Cardiac fibroblast (primary cell): ENCODE results near the gene IFNA10.
"Not testable (repeated sequence)": the region's sequence is repeated elsewhere in the genome, so short reads cannot be mapped to it uniquely, and the experiment has no call there.

Source experiments
- DNase-seq, 2 donors: peaks; one replicate each; pipeline versions ENCODE4 v3.0.0 to v3.0.0-alpha.2; 2010; ENCODE audit warnings: low read depth in 2 of 2
- H3K4me3 ChIP-seq, 2 donors: replicated peaks in 1 of 2; 1 replicate in 1 of 2; 2 replicates in 1 of 2; pipeline ENCODE4 v1.5.1; 2011; ENCODE audit warnings: low read depth in 2 of 2, low read length in 2 of 2, mild to moderate bottlenecking in 2 of 2, moderate library complexity in 1 of 2
- TF ChIP-seq, protein P1 (sequence below): IDR thresholded peaks from one replicate; pipeline ENCODE4 v1.5.1; 2011; ENCODE audit warnings: low read depth, mild to moderate bottlenecking, low read length, inconsistent platforms

The IFNA10 gene

GRCh38 chr9:21172156-21172555 lies 34.8 kb downstream of the IFNA10 start:
- no peak overlapping the region for H3K4me3 ChIP-seq
- DNase-seq = no peak
- TF ChIP-seq, protein P1, sequence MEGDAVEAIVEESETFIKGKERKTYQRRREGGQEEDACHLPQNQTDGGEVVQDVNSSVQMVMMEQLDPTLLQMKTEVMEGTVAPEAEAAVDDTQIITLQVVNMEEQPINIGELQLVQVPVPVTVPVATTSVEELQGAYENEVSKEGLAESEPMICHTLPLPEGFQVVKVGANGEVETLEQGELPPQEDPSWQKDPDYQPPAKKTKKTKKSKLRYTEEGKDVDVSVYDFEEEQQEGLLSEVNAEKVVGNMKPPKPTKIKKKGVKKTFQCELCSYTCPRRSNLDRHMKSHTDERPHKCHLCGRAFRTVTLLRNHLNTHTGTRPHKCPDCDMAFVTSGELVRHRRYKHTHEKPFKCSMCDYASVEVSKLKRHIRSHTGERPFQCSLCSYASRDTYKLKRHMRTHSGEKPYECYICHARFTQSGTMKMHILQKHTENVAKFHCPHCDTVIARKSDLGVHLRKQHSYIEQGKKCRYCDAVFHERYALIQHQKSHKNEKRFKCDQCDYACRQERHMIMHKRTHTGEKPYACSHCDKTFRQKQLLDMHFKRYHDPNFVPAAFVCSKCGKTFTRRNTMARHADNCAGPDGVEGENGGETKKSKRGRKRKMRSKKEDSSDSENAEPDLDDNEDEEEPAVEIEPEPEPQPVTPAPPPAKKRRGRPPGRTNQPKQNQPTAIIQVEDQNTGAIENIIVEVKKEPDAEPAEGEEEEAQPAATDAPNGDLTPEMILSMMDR = no peak

DNA sequence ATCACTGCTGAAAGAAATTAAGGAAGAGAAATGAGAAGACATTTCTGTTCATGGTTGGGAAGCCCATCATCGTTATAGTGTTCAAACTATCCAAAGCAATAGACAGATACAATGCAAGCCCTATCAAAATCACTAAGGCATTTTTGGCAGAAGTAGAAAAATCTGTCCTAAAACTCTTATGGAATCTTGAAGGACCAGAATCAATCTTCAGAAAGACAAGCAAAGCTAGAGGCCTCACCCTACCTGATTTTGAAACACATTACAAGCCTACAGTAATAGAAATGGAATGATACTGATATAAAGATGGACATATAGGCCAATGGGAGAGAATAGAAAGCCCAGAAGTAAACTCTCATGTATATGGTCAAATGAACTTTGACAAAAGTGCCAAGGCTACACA lies 35.6 kb downstream of the IFNA10 start:
- DNase-seq = no peak
- TF ChIP-seq, protein P1 = no peak
- H3K4me3 ChIP-seq = no peak overlapping the region

GRCh38 chr9:21166560-21166959 lies 40.4 kb downstream of the IFNA10 start, which contains the start of gene IFNA21:
TSS of gene IFNA21 (minus strand) at chr9:21166660. CDS start at chr9:21166612, 48 bp downstream.
- not testable (repeated sequence) for H3K4me3 ChIP-seq, DNase-seq

DNA sequence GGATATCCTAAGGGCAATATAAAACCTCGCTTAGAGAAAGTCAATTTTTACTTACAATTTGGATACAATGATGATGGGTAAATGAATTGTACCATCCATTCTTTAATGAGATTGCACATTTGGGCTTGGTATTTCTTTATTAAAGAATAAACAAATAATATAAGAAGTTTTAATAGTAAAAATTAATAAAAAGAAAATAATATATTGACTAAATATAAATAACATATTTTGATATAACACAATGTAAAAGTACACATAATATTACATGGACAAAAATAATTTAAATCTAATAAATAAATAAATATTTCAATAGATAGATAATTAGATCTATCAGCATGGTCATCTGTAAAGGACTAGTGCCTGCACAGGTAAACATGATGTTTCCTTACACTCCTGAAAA lies 41.4 kb downstream of the IFNA10 start:
- no peak for DNase-seq
- TF ChIP-seq, protein P1 = no peak
- H3K4me3 ChIP-seq = no peak overlapping the region

- no peak overlapping the region for H3K4me3 ChIP-seq
- TF ChIP-seq, protein P1 = no peak
- DNase-seq = peak; percentile 30 to 45
Observed at GRCh38 chr9:21160178-21160577, 46.8 kb downstream of the IFNA10 start.
